Measurements from ENCODE around the gene SETBP1.

GRCh38 chr18:44786688-44787087, 106.0 kb downstream of the SETBP1 start:
- no peak for TF ChIP-seq MXD4 (CRISPR knock-in tag; IDR thresholded peaks at IDR 0.05; ENCODE audit: borderline replicate concordance)
- no peak for TF ChIP-seq PRDM15 (CRISPR knock-in tag; IDR thresholded peaks at IDR 0.05)
- TF ChIP-seq USF2 (CRISPR knock-in tag; IDR thresholded peaks at IDR 0.05): no peak
- TF ChIP-seq RORB (CRISPR knock-in tag; IDR thresholded peaks at IDR 0.05): no peak
- TF ChIP-seq, protein P1, sequence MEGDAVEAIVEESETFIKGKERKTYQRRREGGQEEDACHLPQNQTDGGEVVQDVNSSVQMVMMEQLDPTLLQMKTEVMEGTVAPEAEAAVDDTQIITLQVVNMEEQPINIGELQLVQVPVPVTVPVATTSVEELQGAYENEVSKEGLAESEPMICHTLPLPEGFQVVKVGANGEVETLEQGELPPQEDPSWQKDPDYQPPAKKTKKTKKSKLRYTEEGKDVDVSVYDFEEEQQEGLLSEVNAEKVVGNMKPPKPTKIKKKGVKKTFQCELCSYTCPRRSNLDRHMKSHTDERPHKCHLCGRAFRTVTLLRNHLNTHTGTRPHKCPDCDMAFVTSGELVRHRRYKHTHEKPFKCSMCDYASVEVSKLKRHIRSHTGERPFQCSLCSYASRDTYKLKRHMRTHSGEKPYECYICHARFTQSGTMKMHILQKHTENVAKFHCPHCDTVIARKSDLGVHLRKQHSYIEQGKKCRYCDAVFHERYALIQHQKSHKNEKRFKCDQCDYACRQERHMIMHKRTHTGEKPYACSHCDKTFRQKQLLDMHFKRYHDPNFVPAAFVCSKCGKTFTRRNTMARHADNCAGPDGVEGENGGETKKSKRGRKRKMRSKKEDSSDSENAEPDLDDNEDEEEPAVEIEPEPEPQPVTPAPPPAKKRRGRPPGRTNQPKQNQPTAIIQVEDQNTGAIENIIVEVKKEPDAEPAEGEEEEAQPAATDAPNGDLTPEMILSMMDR (IDR thresholded peaks at IDR 0.05): no peak
- no peak for TF ChIP-seq NR2C2 (CRISPR knock-in tag; IDR thresholded peaks at IDR 0.05)
